CD4-positive, alpha-beta T cell treated with Interferon gamma for 1 hour (primary cell): ENCODE data around the gene ERGIC1.
A peak's percentile ranks its signal among the peaks of the same experiment; 100 is the strongest.

ENCODE experiments used
- DNase-seq: peaks from one replicate; pipeline ENCODE4 v3.0.0-alpha.2; 2020

Gene ERGIC1

GRCh38 chr5:172926796-172927195 is 92.7 kb downstream of the ERGIC1 start:
- DNase-seq = no peak

DNA sequence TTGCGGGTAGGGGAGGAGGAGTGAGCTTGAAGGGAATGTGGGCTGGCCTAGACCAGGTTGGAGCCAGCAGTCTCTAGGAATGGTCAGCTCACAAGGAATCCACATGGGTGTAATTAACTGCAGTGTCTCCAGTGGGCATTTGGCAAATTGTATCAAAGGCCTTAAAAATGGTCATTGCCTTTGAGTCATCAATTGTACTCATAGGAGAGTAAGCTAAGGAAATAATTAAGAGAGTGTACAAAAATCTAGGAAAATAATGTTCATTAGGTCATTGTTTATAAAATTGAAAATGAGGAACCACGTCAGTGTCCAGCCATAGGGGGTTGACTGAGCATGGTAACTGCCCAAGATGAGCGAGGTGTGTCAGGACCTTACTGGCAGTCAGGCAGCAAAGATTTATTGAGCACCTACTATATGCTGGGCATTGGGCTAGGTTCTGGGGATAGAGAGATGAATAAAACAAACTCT is 95.4 kb downstream of the ERGIC1 start:
- DNase-seq = no peak

DNA sequence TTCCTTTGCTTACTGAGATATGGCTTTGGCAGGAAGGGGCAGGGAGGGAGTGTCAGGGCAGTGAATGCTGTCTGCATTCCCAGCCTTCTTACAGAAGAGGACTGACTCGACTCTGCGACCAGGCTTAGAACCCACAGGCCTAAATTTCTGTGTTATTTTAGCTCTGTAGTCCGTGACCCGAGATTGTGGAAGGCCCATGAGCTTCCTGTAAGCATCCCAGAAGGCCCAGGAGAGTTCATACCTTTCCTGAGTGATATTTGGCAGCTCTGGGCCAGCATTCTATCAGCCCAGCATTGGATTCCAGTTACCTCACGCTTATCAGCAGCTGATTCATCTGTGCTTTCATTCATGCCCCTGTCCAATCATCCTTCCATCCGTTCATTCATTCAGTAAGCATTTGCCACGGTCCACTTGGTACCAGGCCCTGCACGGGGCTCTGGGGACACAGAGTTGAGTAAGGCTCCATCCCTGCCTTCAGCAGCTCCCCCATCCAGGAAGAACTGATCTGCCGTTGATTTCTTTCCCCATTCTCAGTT is 97.0 kb downstream of the ERGIC1 start:
- no peak for DNase-seq

DNA sequence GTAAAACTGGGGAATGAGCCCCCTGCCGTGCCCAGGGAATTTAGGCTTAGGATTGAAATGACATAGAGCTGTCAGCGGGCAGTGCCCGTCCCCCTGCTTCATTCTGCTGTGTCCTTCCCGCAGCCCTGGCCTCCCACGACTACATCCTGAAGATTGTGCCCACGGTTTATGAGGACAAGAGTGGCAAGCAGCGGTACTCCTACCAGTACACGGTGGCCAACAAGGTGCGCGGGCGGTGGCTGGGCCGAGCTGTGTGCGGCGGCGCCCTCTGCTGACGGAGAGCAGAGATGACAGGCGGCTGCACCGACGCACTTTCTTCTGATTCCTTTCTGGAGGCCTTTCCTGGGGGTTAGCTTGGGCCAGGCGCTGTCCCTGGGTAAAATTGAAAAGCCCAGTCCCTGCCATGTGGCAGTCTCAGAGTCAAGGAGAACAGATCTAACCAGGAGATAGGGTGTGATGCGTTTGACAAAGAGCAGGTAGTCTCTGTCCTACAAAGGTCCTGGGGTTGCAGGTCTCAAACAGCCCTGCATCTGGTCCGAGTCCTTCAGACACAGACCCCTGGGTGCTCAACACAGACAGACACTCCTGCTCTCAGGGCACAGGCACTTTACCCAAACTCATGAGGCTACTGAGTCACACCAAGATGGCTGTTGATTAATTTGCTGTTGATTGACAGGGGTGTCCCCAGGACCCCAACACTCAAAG is 98.4 kb downstream of the ERGIC1 start:
- peak; percentile 71 for DNase-seq

DNA sequence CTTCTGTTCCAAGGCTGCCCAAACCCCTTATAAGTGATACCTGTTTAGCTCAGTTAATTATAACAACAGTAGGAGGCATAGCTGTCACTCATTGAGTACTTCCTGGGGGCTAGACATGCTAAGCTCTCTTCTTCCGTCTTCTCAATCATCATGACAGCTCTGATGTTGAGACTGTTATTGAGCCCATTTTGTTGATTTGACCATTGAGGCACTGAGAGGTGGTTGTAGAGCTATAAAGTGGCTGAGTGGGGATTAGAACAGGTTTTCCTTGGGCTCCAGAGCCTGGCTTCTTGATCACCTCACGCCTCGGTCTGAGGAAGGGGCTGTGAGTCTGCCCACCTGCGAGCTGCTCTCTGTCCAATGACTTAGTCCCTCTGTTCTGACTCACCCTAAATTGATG is 99.2 kb downstream of the ERGIC1 start:
- no peak for DNase-seq

DNA sequence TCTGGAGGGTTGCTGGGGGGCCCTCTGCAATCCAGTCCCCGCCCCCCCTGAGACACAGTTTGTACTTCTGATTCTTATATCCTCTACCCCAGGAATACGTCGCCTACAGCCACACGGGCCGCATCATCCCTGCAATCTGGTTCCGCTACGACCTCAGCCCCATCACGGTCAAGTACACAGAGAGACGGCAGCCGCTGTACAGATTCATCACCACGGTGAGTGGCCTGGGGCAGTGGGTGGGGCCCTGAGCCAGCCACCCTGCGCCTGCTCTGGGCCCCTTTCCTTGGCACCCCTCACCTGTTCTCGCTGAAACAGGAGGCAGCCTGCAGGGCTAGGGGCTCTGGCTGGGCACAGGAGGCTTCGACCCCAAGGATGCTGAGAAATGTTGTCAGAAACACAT is 101.0 kb downstream of the ERGIC1 start:
- DNase-seq = no peak

DNA sequence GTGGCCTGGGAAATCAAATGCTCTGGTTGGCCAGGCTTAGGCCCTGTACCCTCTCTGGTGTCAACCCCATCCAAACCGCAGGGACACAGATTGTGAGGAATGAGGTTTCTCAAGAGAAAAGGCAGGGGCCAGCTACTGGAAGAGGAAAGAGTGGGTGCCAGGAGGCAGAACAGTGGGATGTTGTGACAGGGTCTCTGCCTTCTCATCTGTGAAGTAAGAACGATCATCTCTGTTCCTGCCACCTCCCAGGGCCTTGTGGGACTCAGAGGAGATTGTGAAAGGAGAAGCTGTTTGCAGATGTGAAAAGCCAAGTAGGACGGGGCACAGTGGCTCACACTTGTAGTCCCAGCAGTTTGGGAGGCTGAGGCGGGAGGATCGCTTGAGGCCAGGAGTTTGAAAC is 102.3 kb downstream of the ERGIC1 start:
- no peak for DNase-seq

GRCh38 chr5:172939071-172939470 is 105.0 kb downstream of the ERGIC1 start:
- DNase-seq = no peak

DNA sequence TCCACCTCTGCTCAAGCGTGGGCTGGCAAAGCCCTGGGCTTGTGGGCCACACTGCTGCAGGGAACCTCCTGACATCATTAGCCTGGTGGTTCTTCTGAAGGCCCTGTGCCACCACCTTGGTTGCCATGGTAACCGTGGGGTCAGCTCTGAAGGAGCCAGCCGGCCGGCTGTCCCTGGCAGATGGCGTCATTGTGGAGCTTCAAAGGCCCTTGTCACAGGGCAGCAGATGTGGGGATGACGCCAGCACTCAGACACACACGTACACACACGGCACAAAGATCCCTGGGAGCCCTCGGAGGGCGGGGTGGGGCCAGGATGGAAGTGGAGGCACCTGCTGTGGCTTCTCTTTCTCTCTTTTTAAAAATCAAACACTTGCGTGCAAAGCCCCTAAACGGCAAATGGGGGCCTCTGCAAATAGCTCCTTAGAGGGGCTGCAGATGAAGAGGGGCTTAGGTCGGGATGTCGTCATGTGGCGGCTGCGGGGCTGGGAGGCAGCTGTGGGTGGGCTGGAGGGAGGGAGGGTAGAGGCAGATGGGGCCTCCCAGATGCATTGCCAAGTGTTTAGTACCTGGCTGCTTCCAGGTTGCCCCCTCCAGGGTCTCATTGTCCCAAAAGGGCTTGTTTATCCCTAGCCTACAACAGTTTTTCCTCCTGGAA is 105.7 kb downstream of the ERGIC1 start:
- DNase-seq = no peak

GRCh38 chr5:172940268-172941066 is 106.4 kb downstream of the ERGIC1 start:
- no peak for DNase-seq

GRCh38 chr5:172941067-172941516 is 107.0 kb downstream of the ERGIC1 start:
- no peak for DNase-seq

DNA sequence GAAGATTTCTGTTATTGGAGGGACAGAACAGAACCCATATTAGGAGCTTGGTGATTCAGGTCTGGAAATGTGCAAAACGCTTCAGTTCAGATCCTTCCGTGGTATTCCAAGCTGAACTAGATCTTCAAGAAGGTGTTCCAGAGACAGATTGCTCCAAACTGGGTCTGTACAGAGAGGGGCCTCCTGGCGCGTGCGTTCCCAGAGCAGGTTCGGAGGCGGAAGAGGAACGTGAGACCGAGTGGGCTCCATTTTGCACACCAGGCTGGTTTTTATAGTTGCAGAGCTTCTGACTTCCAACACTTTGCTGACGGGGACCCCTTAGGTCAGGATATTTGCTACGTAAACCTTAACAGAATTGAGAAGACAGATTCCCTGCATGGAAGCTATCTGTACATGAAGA is 108.5 kb downstream of the ERGIC1 start:
- no peak for DNase-seq

DNA sequence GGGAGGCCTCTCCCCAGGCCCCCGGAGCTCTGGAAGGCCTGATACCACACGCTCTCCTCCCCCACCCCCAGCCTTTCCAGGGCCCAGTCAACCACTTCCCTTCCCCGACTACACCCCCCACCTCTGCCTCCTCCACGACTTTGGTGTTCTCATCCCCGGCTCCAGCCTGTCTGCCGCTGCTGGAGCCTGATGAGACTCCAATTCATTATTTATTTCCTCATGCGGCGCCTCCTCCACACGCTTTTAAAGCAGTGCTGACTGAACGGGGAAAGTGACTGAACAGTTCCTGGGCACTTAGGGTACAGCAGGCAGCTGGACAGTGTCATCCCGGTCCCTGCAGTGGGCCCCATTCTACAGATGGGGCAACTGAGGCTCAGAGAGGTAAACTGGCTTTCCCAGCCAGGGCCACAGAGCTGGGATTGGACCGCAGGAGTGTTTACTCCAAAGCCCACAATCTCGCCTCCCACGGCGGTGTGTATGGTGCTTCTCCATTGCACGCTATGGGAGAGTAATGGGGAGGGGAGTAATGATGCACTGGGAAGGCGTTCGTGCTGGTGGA is 109.3 kb downstream of the ERGIC1 start:
- DNase-seq = no peak

DNA sequence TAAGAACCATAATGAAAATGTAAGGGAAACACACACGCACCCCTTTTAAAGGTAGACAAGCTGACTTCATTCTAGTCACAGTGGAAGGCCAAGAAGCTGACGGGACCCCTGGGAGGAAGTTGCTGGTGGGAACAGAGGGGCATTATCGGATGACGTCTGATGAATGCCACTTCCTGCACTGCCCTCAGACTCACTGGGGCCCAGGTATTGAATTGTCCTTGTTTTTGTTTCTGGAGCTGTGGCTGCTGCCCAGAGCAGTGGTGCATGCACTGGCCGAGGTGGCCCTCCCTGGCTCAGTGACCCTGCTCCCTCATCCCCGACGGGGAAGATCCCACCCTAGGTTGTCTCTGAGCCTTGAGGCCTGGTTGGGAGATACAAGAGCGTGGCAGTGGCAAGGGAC is 109.9 kb downstream of the ERGIC1 start:
- DNase-seq = no peak

DNA sequence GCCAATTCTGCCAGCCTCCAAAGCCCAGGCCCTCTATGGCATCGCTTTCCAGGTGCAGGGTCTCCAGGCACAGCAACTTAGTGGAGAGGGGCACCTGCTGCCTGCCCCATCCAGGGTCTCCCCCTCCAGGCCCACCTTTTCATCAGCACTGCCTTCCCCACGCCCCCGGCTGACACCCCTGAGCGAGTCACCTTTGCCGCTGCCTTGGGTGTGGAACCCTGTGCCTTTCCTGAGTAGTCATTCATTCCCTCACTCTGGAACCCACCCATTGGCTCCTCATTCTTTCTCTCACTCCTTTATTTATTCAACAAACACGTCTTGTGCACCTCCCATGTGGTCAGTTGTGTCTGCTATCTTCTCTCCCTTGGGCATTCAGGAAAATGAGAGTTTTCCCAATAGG is 110.7 kb downstream of the ERGIC1 start:
- DNase-seq = no peak

- no peak for DNase-seq
Observed at GRCh38 chr5:172945151-172945550, 111.1 kb downstream of the ERGIC1 start.

DNA sequence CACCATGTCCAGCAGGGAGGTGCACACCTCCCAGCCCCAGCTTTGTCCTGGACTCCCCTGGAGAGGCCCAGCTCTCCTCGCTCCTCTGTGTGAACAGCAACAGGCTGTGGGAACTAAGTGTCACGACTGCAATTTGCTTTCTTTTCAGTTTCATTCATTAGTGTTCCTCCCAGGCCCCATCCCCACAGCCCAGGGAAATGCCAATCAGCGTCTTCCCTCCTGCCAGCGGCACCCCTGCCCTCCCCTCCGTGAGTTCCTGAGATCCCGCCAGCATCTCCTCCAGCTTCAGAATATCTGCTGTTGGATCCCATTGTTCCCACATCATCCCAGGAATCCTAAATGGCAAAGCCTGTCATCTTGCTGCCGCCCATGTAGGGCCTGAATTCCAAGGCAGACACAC is 112.1 kb downstream of the ERGIC1 start:
- DNase-seq = no peak

DNA sequence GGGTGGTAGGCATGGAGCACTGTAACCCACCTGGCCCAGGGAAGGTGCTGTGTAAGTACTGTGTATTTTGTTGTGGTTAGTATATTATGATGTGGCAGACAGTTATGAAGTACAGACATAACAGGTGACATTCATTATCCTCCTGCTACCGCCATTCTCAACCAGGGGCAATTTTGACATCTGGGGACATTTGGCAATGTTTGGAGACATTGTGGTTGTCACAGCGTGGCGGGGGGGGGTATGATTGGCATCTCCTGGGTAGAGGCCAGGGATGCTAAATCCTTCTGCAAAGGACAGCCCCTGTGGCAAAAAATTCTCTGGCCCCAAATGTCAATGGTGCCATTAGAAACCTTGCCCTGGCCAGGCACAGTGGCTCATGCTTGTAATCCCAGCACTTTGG is 115.4 kb downstream of the ERGIC1 start:
- DNase-seq = no peak

GRCh38 chr5:172950176-172950965 is 116.3 kb downstream of the ERGIC1 start:
- DNase-seq = no peak

DNA sequence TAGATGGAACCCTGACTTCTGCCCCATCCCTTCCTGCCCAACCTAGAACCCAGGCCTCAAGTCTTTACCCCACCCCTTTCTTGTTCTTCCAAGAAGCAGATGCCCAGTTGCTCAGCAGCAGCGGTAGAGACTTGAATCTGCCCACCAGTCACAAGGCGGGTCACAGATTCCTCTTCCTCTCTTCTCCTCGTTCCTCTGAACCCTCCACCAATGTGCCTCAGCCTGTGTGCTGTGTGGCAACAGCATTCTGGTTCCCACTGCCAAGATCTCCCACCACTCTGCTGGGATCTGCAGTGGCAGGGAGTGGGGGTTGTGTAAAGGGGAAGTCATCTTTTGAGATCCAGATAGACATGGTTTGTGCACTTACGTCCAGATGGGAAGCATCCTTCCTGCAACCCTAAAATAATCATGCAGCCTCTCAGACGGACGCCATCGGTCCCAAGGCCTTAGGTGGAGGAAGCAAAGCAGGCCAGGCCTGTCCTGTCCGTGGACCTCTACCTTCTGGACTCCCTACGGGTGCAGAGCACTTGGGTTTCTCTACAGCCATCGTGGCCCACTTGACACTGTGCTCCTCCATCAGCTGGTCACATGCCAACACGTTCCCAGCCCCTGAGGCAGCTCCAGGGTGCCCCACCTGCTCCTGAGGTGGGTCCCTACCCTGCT is 117.5 kb downstream of the ERGIC1 start:
- no peak for DNase-seq

DNA sequence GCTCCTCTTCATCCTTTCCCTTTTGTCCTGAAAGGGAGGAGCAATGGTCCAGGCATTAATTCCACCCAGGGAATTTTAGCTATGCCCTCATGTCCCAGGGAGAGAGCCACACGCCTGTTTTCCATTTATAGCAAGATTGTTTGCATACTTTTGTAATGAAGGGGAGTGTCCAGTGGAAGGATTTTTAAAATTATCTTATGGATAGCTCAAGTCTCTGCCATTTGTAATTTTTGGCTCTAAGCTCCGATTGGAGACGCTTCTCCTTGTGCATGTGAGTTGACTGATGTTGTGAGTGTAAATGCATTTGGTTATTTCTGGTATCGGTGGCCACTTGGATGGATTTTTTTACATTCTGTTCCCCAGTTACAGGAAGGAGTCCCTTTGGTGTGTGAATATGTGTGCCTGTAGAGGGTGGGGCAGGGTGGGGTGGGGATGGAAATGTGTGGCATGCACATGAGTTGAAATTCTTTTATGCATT is 118.0 kb downstream of the ERGIC1 start:
- DNase-seq = no peak
